GM13976 (cell line): ENCODE data around the gene THSD4.

Experiments
- DNase-seq: peaks from one replicate; pipeline ENCODE4 v3.0.0; 2012; ENCODE audit warnings: low spot score
- in situ Hi-C: fragments of 300-500 bp; cut with MboI; formaldehyde crosslinking; loops from one replicate; pipeline ENCODE4 v1.12.0; 2022; ENCODE audit warnings: low sequenced_read_pairs, mixed read lengths, inconsistent platforms; ENCODE audit not compliant: unreplicated experiment
- TF ChIP-seq, protein P1 (sequence below): IDR thresholded peaks from 2 replicates; pipeline ENCODE4 v1.5.1; 2012; ENCODE audit warnings: borderline replicate concordance, mild to moderate bottlenecking; ENCODE audit not compliant: insufficient read depth; ENCODE audit errors: extremely low read depth, missing control alignments, control extremely low read depth

THSD4 gene

DNA sequence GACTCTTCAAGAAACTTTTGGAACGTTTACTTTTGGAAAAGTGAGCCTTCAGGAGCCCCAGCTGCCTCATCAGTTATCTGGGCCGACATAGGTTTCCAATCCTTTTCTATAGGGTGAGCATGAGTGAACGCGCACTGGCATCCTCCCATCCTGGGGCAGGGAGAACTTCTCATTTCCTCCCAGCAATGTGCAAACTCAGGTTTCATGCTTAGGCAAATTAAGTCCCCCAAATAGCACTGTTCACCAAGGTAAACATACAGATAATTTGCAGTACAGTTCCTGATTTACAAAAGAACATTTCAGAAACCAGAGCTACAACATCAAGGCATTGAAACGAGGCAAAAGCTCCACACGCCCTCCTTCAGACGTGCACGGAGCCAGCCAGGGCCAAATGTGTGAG lies 361.6 kb downstream of the THSD4 start:
- TF ChIP-seq, protein P1, sequence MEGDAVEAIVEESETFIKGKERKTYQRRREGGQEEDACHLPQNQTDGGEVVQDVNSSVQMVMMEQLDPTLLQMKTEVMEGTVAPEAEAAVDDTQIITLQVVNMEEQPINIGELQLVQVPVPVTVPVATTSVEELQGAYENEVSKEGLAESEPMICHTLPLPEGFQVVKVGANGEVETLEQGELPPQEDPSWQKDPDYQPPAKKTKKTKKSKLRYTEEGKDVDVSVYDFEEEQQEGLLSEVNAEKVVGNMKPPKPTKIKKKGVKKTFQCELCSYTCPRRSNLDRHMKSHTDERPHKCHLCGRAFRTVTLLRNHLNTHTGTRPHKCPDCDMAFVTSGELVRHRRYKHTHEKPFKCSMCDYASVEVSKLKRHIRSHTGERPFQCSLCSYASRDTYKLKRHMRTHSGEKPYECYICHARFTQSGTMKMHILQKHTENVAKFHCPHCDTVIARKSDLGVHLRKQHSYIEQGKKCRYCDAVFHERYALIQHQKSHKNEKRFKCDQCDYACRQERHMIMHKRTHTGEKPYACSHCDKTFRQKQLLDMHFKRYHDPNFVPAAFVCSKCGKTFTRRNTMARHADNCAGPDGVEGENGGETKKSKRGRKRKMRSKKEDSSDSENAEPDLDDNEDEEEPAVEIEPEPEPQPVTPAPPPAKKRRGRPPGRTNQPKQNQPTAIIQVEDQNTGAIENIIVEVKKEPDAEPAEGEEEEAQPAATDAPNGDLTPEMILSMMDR = no peak
- in situ Hi-C loops = no loop called here
- DNase-seq = no peak

DNA sequence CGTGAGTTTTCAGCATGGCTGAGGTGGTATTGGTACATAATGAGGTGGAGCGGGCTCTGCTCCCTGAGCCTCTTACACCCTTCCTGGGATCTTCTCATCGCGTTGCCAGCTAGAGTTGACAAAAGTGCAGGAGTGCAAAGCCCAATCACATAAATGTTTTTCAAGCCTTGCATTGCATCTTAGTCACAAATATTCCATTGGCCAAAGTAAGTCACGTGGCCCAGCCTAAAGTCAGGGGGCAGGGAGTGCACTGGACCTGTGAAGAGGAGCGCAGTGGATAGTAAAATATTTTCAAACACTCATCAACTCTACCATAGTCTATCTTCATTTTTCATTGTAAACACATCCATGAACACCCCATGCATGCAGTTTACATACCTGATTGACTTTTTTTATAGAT lies 365.3 kb downstream of the THSD4 start:
- no peak for DNase-seq
- in situ Hi-C loops = no loop called here
- TF ChIP-seq, protein P1 = no peak

GRCh38 chr15:71484080-71484479 lies 368.8 kb downstream of the THSD4 start:
- DNase-seq = no peak
- in situ Hi-C loops = no loop called here
- TF ChIP-seq, protein P1 = no peak

- in situ Hi-C loops = no loop called here
Measured at GRCh38 chr15:71485094-71485693, 369.9 kb downstream of the THSD4 start.

DNA sequence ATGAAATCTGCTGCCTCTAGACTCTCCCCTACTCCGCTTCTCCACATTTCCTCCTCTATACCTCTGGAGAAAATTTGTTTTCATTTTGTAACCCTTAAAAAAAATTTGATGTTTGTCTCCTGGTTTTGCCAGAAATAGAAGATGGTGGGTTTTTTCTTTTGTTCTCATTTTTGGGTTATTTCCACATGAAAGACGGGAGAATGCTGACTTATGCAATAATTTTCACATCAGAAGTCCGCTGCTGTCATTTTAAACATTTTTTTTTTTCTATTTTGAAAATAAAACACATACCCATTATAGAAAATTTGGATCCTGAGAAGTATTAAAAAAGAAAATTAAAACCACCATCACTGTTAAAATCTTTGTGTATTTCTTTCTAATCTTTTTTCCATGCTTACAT lies 374.3 kb downstream of the THSD4 start:
- DNase-seq = no peak
- in situ Hi-C loops = no loop called here
- TF ChIP-seq, protein P1 = no peak

More at GRCh38 chr15:71485094-71485693, 369.9 kb downstream of the THSD4 start:
- TF ChIP-seq, protein P1 = peak; percentile 22
- DNase-seq = peak; percentile 24

DNA sequence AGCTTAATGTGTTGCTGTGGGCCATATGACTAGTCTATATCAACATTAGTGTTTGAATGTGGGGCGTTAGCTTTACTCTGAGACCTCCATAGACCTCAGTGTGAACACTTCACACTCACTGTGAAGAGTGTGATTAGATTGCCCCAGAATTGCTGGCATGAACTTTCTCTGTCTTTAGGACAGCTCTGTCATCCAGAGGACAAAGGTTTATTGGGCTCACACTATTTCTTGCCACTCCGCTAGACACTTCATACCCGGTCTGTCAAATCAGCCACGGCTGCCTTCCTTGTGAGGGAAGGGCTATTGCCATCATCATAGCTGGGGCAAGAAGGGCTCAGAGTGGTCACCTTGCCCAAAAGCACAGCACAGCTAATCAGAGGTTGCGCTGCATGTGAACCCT lies 378.3 kb downstream of the THSD4 start:
- DNase-seq = no peak

More for the DNA sequence above, 378.3 kb downstream of the THSD4 start:
- in situ Hi-C loops = no loop called here
- TF ChIP-seq, protein P1 = no peak
